Endothelial cell of umbilical vein (primary cell): ENCODE results near the gene THEM5.

ENCODE experiments used
- CTCF ChIP-seq, 2 donors: IDR thresholded peaks; 1 replicate in 1 of 2; 2 replicates in 1 of 2; pipeline ENCODE4 v1.5.1; 2011; ENCODE audit warnings: low read length in 2 of 2, mild to moderate bottlenecking in 2 of 2, moderate library complexity in 2 of 2, control low read depth in 1 of 2, inconsistent platforms in 1 of 2, low read depth in 1 of 2; ENCODE audit not compliant: insufficient read depth in 1 of 2; ENCODE audit errors: extremely low read depth in 1 of 2
- EZH2 ChIP-seq: IDR thresholded peaks from 2 replicates; pipeline ENCODE4 v1.6.1; 2012; ENCODE audit warnings: borderline replicate concordance, low read depth, mild to moderate bottlenecking, moderate library complexity, low read length, inconsistent platforms; ENCODE audit not compliant: severe bottlenecking
- GATA2 ChIP-seq: IDR thresholded peaks from 2 replicates; pipeline ENCODE4 v1.7.0; 2011; ENCODE audit warnings: low read depth, mild to moderate bottlenecking, moderate library complexity, mixed read lengths, low read length; ENCODE audit not compliant: insufficient read length, insufficient read depth
- JUN ChIP-seq: IDR thresholded peaks from 2 replicates; pipeline ENCODE4 v1.6.1; 2011; ENCODE audit warnings: borderline replicate concordance, low read depth; ENCODE audit not compliant: insufficient read length, insufficient read depth
- MAX ChIP-seq: IDR thresholded peaks from 2 replicates; pipeline ENCODE4 v1.6.1; 2011; ENCODE audit not compliant: insufficient read depth, insufficient read length
- MYC ChIP-seq: IDR thresholded peaks from one replicate; pipeline ENCODE4 v1.6.1; 2011; ENCODE audit warnings: mild to moderate bottlenecking, low read depth, low read length
- POLR2A ChIP-seq: IDR thresholded peaks from 2 replicates; pipeline ENCODE4 v1.6.1; 2012; ENCODE audit warnings: low read depth, mild to moderate bottlenecking, control low read depth, low read length
- POLR2AphosphoS5 ChIP-seq: IDR thresholded peaks from 2 replicates; pipeline ENCODE4 v1.6.1; 2012; ENCODE audit warnings: low read depth, mild to moderate bottlenecking, control low read depth, low read length, moderate library complexity; ENCODE audit not compliant: insufficient read depth

- no peak for TF ChIP-seq CTCF (IDR thresholded peaks at IDR 0.05; ENCODE audit: extremely low read depth in 1 of 2, insufficient read depth in 1 of 2, low read depth in 1 of 2, low read length in 2 of 2)
- TF ChIP-seq JUN = no peak
- no peak for TF ChIP-seq EZH2
- TF ChIP-seq GATA2 = no peak
- no peak for TF ChIP-seq POLR2AphosphoS5
- TF ChIP-seq POLR2A = no peak
- no peak for TF ChIP-seq MYC
- TF ChIP-seq MAX = no peak
These were observed 13.8 kb upstream of the THEM5 start for GRCh38 chr1:151867321-151867720.
